Dedifferentiated amniotic fluid mesenchymal stem cell (primary cell): ENCODE data around the gene SMOC2.
"Not testable (repeated sequence)": the region's sequence is repeated elsewhere in the genome, so short reads cannot be mapped to it uniquely, and the experiment has no call there.

Source experiments
- DNase-seq: peaks from one replicate; pipeline ENCODE4 v3.0.0-alpha.2; 2016; ENCODE audit errors: extremely low spot score

The SMOC2 gene

GRCh38 chr6:168573276-168573835, 132.4 kb downstream of the SMOC2 start:
- DNase-seq, result not testable (repeated sequence)

DNA sequence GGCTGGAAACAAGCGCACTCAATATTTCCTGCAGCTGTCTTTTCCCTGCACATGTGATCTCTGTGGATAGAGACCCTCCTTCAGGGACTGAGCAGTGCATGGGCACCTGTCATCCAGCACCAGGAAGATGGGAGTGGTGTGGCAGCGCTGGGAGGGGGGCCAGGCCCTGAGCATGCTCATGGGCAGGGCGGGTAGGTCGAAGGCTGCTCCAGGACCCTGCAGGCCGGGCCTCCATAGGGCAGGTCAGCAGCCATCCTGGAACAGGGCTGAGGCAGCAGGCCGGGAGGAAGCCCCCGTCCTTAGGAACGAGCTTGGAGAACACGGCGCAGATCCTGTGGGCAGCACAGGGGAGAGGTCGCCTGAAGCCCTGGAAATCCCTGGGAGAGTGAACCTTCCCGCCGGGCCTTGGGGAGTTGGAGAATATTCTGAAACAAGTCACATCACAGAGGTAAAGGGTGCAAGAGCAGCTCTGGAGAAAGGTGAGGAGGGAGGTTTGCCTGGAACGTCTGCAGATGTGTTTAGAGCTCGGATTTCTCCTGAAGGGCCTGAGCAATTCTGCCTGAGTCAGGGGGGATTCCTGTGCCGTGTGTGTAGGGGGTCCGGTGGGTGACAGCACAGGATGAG, 133.2 kb downstream of the SMOC2 start:
- no peak for DNase-seq

DNA sequence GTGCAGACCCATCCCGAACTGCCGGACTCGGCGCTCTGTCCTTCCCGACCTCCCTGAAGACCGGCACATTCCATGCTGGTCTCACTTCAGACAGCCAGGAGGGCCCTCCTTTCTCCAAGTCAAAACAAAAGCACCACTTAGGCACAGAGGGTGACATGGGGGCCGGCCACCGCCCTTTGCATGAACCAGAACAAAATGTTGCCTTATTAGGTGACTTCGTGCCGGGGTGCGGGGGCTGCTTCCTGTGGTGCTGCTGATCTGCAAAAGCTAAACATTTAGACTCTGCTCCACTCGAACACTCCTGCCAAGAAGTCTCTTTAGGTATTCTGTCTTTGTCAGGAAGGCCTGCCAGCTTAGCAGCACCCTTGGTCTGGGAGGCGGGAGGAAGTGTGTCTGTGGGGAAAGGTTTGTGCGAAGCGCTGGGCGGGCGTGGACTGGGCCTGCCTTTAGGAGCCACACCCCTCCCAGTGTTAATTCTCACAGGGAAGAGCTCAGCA, 133.8 kb downstream of the SMOC2 start:
- no peak for DNase-seq

GRCh38 chr6:168575346-168576098, 134.5 kb downstream of the SMOC2 start:
- no peak for DNase-seq

DNA sequence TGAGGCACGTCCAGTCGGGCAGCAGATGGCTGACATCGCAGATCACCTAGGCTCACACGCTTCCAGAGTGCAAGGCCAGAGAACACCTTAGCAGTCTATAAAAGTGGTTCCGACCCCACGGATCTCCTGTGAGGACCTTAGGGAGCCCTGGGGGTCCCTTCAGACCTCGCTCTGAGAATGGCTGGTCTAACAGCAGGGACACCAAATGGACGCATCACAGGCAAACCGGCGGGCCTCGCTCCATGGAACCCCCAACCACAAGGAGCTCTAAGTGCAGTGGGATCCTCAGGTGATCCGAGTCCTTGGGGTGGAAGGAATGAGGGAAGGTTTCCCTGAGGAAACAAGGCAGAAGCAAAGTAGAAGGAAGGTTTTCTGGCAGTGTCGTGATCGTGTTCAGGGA, 135.4 kb downstream of the SMOC2 start:
- no peak for DNase-seq

DNA sequence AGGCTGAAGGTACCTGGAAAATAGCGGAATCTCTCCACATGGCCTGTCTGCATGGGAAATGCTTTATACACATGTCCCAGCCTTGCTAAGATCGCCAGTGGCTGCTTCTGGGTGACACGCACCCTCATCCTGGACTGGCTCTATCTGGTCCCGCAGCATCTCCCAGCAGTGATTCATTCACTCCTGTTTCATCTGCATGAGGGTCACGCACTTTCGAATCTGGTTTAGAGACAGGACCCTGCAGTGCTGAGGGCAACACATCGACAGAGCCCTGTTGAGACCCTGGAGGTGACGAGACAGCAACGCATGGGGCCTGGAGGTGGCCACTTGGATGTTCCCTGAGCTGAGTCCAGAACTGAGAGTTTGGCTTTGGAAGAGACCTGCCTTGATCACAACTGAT, 136.5 kb downstream of the SMOC2 start:
- no peak for DNase-seq

DNA sequence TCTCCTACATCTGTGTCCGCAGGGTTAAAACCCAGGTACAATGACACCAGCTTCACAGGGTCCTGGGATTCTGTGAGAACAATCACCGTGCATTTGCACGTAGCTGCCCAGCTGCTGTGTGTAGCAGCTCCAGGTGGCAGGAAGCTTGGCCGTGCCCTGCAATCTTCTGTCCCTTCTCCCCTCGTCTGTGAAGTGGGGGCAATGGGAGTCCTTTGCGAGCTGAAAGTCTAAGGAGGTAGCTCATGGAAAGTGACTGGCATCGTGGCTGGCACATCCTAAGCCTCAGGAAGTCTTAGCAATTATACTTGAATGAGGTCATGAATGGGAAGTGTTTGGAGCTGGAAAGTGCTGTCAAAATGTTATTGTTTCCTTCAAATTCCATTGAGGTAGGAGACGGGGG, 137.1 kb downstream of the SMOC2 start:
- no peak for DNase-seq

- no peak for DNase-seq
These were observed 140.3 kb downstream of the SMOC2 start for GRCh38 chr6:168581236-168581635.

DNA sequence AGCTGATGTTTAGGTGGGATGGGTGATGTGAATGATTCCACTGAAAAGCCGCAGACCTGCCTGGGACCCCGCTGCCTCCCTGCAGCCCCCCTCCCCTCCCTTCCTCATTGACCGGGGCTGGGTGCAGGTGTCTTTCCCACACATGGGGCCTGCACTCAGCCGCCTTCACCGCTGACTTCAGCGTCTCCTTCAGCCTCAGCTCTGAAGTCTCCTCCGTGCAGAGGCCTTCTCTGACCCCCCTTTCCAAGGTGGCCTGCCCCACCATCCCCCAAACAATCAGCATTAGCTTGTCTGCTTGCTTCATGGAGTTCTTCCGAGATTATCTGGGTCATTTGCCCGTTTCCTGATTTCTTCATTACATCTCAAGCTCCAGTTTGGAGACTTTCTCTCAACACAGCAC, 140.7 kb downstream of the SMOC2 start:
- no peak for DNase-seq

- DNase-seq, result no peak
These were observed 141.6 kb downstream of the SMOC2 start for GRCh38 chr6:168582571-168582981.

DNA sequence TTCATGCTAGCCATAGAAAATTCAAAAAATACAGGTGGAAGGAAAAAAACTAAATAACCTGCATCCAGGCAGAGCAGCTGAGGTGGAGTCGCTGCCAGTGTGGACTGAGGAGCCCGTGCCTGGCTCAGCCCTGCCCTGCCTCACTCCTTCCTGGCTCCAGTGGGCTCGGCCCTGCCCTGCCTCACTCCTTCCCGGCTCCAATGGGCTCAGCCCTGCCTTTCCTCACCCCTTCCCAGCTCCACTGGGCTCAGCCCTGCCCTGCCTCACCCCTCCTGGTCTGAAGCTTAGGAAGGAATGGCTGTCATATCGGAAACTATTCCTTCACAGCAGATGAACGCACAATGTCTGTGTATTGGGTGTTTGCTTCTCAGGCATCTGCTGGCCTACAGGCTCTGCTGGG, 142.1 kb downstream of the SMOC2 start:
- no peak for DNase-seq

DNA sequence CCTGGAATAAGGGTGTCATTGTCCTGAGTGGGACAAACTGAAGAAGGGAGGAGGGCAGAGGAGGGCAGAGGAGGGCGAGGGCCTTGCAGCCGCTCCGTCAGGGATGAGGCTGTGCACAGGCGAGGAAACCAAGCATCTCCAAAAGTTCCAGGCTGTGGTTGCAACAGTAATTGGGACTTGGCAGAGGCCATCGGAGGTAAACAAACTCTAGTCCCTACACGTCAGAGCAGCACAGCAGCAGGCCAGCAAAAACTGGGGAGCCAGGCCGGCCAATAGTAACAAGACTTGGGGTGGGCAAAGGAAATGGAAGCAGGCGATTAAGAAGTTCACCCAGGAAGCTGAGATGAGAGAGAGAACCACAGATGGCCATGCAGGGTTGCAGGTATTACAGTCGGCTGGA, 142.8 kb downstream of the SMOC2 start:
- DNase-seq, result no peak

DNA sequence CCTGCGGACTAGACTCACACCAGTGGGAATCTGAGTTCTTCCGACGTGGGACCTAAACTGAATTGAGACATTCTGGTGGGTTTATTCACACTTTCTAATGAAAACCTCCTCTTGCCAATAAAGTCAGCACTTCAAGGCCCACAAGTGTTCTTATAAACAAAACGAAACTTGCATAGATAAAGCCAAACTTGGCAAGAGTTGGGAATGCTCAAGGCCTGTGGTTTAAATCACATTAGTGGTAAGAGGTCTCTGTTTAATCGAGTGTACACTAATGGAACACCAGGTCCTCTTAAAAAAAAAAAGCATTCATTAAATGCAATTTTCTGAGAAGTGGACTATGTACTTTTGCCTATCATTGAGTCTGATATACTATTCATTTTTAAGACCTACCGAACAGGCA, 143.3 kb downstream of the SMOC2 start:
- DNase-seq, result no peak

DNA sequence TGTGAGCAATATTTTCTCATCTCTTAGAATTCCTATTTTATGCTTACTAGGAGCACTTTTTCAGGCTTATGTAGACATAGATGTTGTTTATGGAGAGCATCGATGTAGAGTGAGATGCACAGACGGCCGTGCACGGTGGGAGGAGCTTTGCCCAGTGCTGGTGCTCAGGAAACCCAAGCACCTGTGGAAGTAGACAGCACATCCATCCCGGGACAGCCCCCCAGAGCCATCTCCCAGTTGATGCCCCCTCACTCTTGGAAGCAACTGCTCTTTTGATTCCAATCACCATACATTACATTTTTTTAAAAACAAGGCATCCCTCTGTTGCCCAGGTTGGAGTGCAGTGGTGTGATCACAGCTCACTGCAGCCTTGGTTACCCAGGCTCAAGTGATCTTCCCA, 143.7 kb downstream of the SMOC2 start:
- no peak for DNase-seq

DNA sequence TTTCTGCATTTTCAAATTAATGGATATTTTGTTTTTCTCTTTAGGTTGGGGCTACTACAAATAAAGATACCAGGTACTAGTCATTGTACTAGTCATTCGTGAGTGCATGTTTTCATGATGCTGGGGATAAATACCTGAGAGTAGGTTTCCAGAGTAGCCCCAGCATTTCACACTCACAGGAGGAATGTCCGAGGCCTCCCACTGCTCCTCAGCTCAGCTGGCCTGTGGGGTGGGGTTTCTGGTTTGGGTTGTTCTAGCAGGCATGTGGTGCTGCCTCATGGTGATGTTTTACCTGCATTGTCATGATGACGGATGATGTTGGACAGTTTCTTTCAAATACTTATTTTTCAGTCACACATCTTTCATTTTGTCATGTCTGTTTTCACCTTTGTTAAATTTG, 144.5 kb downstream of the SMOC2 start:
- DNase-seq, result no peak

DNA sequence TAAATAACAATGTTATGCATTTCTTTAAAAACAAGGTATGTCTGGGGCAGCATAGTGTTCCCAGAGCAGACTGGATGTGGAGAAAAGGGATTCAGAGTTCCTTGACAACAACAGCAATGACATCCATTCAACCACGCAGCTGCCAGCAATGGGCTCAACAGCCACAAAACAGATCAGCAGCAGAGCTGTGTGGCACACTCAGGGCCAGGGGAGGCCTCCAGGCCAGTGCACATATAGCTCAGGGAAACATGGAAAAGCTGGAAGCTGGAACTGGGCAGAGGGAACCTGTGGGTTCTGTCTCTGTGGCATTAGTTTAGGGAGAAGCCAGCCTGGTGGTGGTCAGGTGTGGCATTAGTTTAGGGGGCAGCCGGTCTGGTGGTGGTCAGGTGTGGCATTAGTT, 148.3 kb downstream of the SMOC2 start:
- no peak for DNase-seq

DNA sequence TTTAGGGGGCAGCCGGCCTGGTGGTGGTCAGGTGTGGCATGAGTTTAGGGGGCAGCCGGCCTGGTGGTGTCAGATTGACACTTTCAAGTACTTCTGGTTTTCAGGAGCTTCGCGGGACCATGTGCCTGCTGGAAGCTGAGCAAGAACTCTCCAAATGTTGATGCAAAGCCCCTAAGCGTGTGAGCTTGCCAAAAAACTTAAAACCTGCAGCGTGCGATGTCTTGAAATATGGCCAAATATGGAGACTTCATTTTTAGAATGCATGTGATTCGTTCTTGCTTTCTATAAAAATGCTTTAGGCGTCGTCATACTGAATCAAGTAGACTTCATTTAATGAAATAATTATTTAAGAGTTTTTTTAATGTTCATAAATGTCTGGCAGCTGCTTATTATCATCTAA, 149.4 kb downstream of the SMOC2 start:
- no peak for DNase-seq

DNA sequence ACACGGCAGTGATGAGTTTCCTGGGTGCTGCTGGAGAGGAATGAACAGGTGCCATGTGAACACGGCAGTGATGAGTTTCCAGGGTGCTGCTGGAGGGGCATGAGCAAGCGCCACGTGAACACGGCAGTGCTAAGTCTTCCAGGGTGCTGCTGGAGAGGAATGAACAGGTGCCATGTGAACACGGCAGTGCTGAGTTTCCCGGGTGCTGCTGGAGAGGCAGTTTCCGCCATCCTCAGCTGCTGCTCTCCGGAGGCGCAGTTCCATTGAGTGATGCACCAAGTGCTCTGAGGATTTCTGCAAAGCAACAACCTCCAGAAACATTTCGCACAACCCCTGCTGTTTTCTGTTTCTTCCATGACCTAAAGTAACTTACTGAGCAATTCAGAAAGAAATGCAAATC, 155.4 kb downstream of the SMOC2 start:
- DNase-seq, result no peak

GRCh38 chr6:168597471-168597875, 156.5 kb downstream of the SMOC2 start:
- DNase-seq, result no peak

- no peak for DNase-seq
These were observed 157.5 kb downstream of the SMOC2 start for GRCh38 chr6:168598251-168599117.

DNA sequence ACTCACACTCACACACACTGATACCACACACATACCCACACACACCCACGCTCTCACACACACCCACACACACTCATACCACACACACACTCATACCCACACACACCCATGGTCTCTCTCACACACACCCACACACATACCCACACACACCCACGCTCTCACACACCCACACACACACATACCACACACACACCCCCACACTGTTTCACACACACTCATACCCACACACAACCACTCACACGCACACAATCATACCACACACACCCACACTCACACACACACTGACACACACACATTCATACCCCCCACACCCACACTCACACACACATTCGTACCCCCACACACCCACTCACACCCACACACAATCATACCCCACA, 158.1 kb downstream of the SMOC2 start:
- no peak for DNase-seq

DNA sequence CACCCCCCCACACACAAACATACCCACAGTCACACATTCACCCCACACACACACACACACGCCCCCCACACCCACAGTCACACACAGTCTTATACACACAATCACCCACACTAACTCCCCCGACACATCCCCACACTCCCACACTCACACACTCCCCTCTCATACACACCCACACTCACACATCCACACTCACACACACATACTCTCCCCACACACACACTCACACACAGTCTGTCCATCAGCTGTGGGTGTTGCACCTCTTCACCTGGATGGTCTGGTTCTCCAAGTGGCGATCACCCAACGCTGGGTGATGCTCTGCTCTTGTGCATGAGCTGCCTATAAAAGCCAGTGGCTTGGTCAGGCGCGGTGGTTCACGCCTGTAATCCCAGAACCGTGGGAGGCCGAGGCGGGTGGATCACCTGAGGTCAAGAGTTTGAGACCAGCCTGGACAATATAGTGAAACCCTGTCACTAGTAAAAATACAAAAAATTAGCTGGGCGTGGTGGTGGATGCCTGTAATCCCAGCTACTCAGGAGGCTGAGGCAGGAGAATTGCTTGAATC, 158.9 kb downstream of the SMOC2 start:
- no peak for DNase-seq
